DOHH2 (cell line): ENCODE measurements around the gene RPS23.
"Not testable (repeated sequence)": the region's sequence is repeated elsewhere in the genome, so short reads cannot be mapped to it uniquely, and the experiment has no call there.

Source experiments
- H3F3A ChIP-seq: fragments of 200-600 bp; sonication (generic), shearing (Covaris generic); 2 replicates; pipeline ENCODE4 v1.6.0; 2016; ENCODE audit warnings: antibody characterized with exemption, mild to moderate bottlenecking; ENCODE audit not compliant: control insufficient read depth, insufficient read depth
- H3K27ac ChIP-seq: fragments of 200-600 bp; sonication (generic); 2 replicates; pipeline ENCODE4 v1.5.1; 2014; ENCODE audit warnings: low read depth, mild to moderate bottlenecking, low read length, moderate library complexity
- H3K27me3 ChIP-seq: fragments of 200-600 bp; sonication (generic); 2 replicates; pipeline ENCODE4 v1.6.1; 2014; ENCODE audit warnings: mild to moderate bottlenecking, low read length, mixed read lengths; ENCODE audit not compliant: control insufficient read depth
- H3K36me3 ChIP-seq: fragments of 200-600 bp; sonication (generic); 2 replicates; pipeline ENCODE4 v1.6.1; 2014; ENCODE audit warnings: mild to moderate bottlenecking, low read length, moderate library complexity, mixed read lengths; ENCODE audit not compliant: control insufficient read depth
- H3K4me1 ChIP-seq: fragments of 200-600 bp; sonication (generic); 2 replicates; pipeline ENCODE4 v1.6.1; 2014; ENCODE audit warnings: mild to moderate bottlenecking, low read length, mixed read lengths; ENCODE audit not compliant: control insufficient read depth
- H3K4me2 ChIP-seq: fragments of 200-600 bp; sonication (generic); 2 replicates; pipeline ENCODE4 v1.6.0; 2014; ENCODE audit warnings: mild to moderate bottlenecking, low read length, moderate library complexity
- H3K4me3 ChIP-seq: fragments of 200-600 bp; sonication (generic); 2 replicates; pipeline ENCODE4 v1.5.1; 2014; ENCODE audit warnings: mild to moderate bottlenecking, low read length, mixed read lengths
- H3K79me2 ChIP-seq: fragments of 200-600 bp; sonication (generic); 2 replicates; pipeline ENCODE4 v1.6.1; 2014; ENCODE audit warnings: mild to moderate bottlenecking, low read length, mixed read lengths; ENCODE audit not compliant: control insufficient read depth
- H3K9me2 ChIP-seq: fragments of 200-600 bp; sonication (generic); replicated peaks from 2 replicates; pipeline ENCODE4 v1.6.1; 2014; ENCODE audit warnings: mild to moderate bottlenecking, low read length, mixed read lengths; ENCODE audit not compliant: control insufficient read depth
- H3K9me3 ChIP-seq: fragments of 200-600 bp; sonication (generic); 2 replicates; pipeline ENCODE4 v1.6.1; 2014; ENCODE audit warnings: antibody characterized with exemption, low read length, mixed read lengths; ENCODE audit not compliant: control insufficient read depth, insufficient read depth
- H4K20me1 ChIP-seq: fragments of 200-600 bp; sonication (generic); 2 replicates; pipeline ENCODE4 v1.6.0; 2014; ENCODE audit warnings: low read depth, mild to moderate bottlenecking, antibody characterized with exemption, low read length, moderate library complexity; ENCODE audit not compliant: control insufficient read depth, insufficient read depth
- CTCF ChIP-seq: fragments of 200-600 bp; sonication (generic); IDR thresholded peaks from one replicate; pipeline ENCODE4 v1.5.1; 2014; ENCODE audit warnings: antibody characterized with exemption, mild to moderate bottlenecking, low read depth, low read length; ENCODE audit not compliant: poor library complexity, severe bottlenecking
- EZH2phosphoT487 ChIP-seq: fragments of 200-600 bp; sonication (generic); IDR thresholded peaks from 2 replicates; pipeline ENCODE4 v1.6.1; 2017; ENCODE audit warnings: borderline replicate concordance, mild to moderate bottlenecking, antibody characterized with exemption, low read length, moderate library complexity, mixed read lengths

The RPS23 gene

GRCh38 chr5:82275216-82275664 lies 2.9 kb downstream of the RPS23 start:
- no peaks in the 10 kb centered on the region for H3K9me2 ChIP-seq
- 0 out of 2 replicates have a peak, but pooled peaks cover 4% of the 10 kb centered on the region for H4K20me1 ChIP-seq
- H3K27ac ChIP-seq = 0 out of 2 replicates have a peak overlapping the region, but pooled peaks have one; percentile 18
- no peaks in the 10 kb centered on the region for H3K27me3 ChIP-seq
- peaks cover 47% of the 10 kb centered on the region for H3F3A ChIP-seq
- peaks cover 53% of the 10 kb centered on the region for H3K36me3 ChIP-seq
- H3K4me2 ChIP-seq = peak overlapping the region; percentile 64
- peaks cover 48% of the 10 kb centered on the region for H3K4me1 ChIP-seq
- H3K9me3 ChIP-seq = no peaks in the 10 kb centered on the region
- 0 out of 2 replicates have a peak overlapping the region, but pooled peaks have one; percentile 5 for H3K4me3 ChIP-seq
- TF ChIP-seq EZH2phosphoT487 (no peak), CTCF (no peak)
- peaks cover 55% of the 10 kb centered on the region for H3K79me2 ChIP-seq

DNA sequence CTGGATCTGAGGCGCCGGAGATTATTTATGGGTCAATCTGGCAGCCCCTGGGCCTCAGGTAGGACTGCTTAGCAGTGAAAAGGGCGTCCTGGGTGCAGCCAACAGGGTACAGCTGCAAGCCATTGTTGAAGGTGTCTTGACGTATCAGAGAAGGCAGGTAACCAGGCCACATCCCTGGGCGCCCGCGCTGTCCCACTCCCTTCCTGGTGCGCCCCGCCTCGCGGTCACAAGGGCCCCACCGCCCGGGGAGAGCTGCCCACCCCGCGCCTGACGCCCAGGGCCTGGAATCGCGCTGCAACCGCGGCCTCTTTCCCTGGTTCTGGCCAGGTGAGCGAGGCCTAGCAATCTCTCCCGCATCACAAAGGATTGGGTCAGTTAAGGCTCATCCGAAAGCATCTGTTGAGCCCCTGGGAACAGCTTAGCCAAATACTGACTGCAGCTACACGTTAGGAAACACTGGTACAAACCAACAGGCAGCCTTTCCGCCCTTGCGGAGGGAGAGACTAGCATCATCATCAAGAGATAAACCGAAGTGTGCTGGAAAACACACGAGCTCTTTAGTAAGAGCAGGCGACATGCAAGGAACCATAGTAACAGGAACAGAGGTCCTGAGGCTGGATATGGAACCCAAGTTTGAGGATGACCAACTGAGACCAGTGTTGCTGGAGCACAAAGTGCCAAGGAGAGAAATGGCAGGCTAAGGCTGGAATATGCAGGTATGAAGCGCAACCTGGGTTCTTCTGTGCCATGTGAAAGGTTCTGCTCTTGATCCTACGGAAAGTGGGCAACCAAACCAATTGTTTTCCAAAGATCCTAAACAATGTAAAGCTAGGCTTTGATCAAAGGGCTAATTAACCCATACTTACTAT lies 3.6 kb downstream of the RPS23 start:
- Histone ChIP-seq H3K27me3 (no peaks in the 10 kb centered on the region), H3K79me2 (peaks cover 50% of the 10 kb centered on the region), H3K4me2 (peak overlapping the region; percentile 64), H3K36me3 (peaks cover 55% of the 10 kb centered on the region), H3K9me3 (no peaks in the 10 kb centered on the region), H3K4me3 (0 out of 2 replicates have a peak overlapping the region, but pooled peaks have one; percentile 5), H3F3A (peaks cover 47% of the 10 kb centered on the region), H4K20me1 (0 out of 2 replicates have a peak, but pooled peaks cover 4% of the 10 kb centered on the region), H3K9me2 (no peaks in the 10 kb centered on the region), H3K27ac (peak overlapping the region; percentile 51), H3K4me1 (peaks cover 42% of the 10 kb centered on the region)
- TF ChIP-seq EZH2phosphoT487 (no peak), CTCF (no peak)

DNA sequence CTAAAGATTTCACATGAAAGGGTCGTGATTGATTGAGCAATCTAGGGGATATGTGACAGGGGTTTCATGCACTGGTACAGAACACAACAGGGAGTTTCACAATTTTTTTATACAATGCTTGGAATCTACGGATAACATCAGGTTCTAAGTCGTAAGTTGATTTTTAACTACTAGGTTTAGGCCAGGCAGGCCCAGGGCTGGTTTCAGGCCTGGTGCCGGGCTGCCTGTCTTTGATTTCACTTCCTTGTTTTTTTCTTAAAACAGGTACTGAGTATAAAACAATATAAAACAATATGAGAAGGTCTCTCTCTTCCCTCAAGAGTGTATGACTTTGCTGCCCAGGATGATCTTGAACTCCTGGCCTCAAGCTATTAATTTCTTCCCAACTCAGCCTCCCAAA lies 4.7 kb downstream of the RPS23 start:
- H3K4me2 ChIP-seq, H4K20me1 ChIP-seq, H3K9me3 ChIP-seq, H3K27me3 ChIP-seq, H3K4me3 ChIP-seq, H3K9me2 ChIP-seq: not testable (repeated sequence)
- H3K79me2 ChIP-seq = peaks cover 38% of the 10 kb centered on the region
- H3K36me3 ChIP-seq = peaks cover 67% of the 10 kb centered on the region
- H3K27ac ChIP-seq = peak overlapping the region; percentile 51
- H3F3A ChIP-seq = peaks cover 47% of the 10 kb centered on the region
- H3K4me1 ChIP-seq = peaks cover 35% of the 10 kb centered on the region

DNA sequence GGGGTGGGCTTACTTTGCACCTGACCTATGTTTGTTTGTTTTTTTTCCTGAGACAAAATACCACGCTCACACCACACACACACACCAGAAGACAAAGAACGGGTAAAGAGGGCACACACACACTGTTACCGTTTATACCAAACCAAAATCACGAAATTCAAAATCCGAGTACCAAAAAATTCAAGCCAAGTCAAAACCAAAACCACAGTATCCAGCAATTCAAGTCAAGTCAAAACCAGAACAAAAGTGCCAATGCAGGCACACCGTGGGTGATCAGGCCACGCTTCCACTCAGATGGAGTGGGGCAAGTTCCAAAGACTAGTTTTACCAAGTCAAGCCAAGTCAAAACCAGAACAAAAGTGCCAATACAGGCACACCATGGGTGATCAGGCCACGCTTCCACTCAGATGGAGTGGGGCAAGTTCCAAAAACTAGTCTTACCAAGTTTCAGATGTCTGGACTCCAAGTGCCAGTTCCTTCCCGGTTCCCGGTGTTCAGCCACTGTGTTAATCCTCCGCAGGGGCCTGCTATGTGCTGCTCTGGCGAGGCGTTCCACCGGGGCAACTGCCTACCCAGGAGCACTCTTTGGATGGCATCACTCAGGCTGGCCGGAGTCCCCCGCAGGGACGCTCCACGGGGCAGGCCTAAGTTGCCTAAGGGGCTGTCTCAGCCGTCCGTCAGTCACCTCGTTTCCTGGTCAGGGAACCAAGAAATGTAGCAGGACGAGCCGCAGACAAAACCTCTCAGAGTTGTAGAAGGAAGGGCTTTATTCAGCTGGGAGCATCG lies 5.4 kb downstream of the RPS23 start:
- not testable (repeated sequence) for H3K4me2 ChIP-seq, H3K9me2 ChIP-seq, H3K4me3 ChIP-seq, H4K20me1 ChIP-seq, H3K9me3 ChIP-seq, H3K27me3 ChIP-seq
- Histone ChIP-seq H3K27ac (peak overlapping the region; percentile 51; the same call in 1 of the 2 replicates), H3K79me2 (peaks cover 31% of the 10 kb centered on the region), H3K36me3 (peaks cover 69% of the 10 kb centered on the region), H3K4me1 (peaks cover 35% of the 10 kb centered on the region), H3F3A (peaks cover 47% of the 10 kb centered on the region)

GRCh38 chr5:82269363-82269762 lies 8.8 kb downstream of the RPS23 start:
- H3K9me3 ChIP-seq, H3K4me2 ChIP-seq, H4K20me1 ChIP-seq, H3K9me2 ChIP-seq, H3K79me2 ChIP-seq, H3K4me1 ChIP-seq, H3K4me3 ChIP-seq, H3K27ac ChIP-seq, H3K27me3 ChIP-seq: not testable (repeated sequence)
- peaks cover 39% of the 10 kb centered on the region for H3K36me3 ChIP-seq
- H3F3A ChIP-seq = peaks cover 13% of the 10 kb centered on the region

- not testable (repeated sequence) for H3K9me3 ChIP-seq, H3K27me3 ChIP-seq, H3K9me2 ChIP-seq, H3K79me2 ChIP-seq, H3F3A ChIP-seq, H4K20me1 ChIP-seq, H3K4me1 ChIP-seq, H3K27ac ChIP-seq, H3K4me3 ChIP-seq, H3K4me2 ChIP-seq
- peaks cover 25% of the 10 kb centered on the region for H3K36me3 ChIP-seq
Observed at GRCh38 chr5:82267297-82267933, 10.7 kb downstream of the RPS23 start.
